DMS153 treated with DMSO at 0.1 percent for 48 hours (cell line): Measurements from ENCODE around the gene RAPGEF5.

Source experiments
- DNase-seq: peaks from one replicate; lab custom pipeline; 2025; ENCODE audit not compliant: unreplicated experiment; lab: John Stamatoyannopoulos, UW

The RAPGEF5 gene

GRCh38 chr7:22350466-22351328 lies 6.3 kb downstream of the RAPGEF5 start:
- peak; percentile 54 for DNase-seq

GRCh38 chr7:22348379-22348778 lies 8.6 kb downstream of the RAPGEF5 start:
- no peak for DNase-seq

- DNase-seq, result peak; percentile 75
These were observed 10.4 kb downstream of the RAPGEF5 start for GRCh38 chr7:22346383-22347107.

GRCh38 chr7:22344655-22345054 lies 12.3 kb downstream of the RAPGEF5 start:
- no peak for DNase-seq

GRCh38 chr7:22343612-22344011 lies 13.3 kb downstream of the RAPGEF5 start:
- no peak for DNase-seq

- DNase-seq, result no peak
These were observed 13.9 kb downstream of the RAPGEF5 start for GRCh38 chr7:22343071-22343470.

GRCh38 chr7:22339725-22340390 lies 17.1 kb downstream of the RAPGEF5 start:
- DNase-seq, result no peak

- DNase-seq, result no peak
These were observed 18.1 kb downstream of the RAPGEF5 start for GRCh38 chr7:22338877-22339276.

GRCh38 chr7:22338411-22338810 lies 18.5 kb downstream of the RAPGEF5 start:
- no peak for DNase-seq

- peak; percentile 74 for DNase-seq
These were observed 23.2 kb downstream of the RAPGEF5 start for GRCh38 chr7:22333680-22334141.

GRCh38 chr7:22332461-22332870 lies 24.5 kb downstream of the RAPGEF5 start:
- peak; percentile 64 for DNase-seq

- no peak for DNase-seq
These were observed 25.2 kb downstream of the RAPGEF5 start for GRCh38 chr7:22331704-22332103.

- DNase-seq, result no peak
These were observed 26.1 kb downstream of the RAPGEF5 start for GRCh38 chr7:22330903-22331302.

- no peak for DNase-seq
These were observed 27.0 kb downstream of the RAPGEF5 start for GRCh38 chr7:22329816-22330524.

- no peak for DNase-seq
These were observed 30.8 kb downstream of the RAPGEF5 start for GRCh38 chr7:22326181-22326580.

GRCh38 chr7:22325671-22326070 lies 31.3 kb downstream of the RAPGEF5 start:
- DNase-seq, result peak; percentile 53

- no peak for DNase-seq
These were observed 33.2 kb downstream of the RAPGEF5 start for GRCh38 chr7:22323714-22324113.

GRCh38 chr7:22320416-22320815 lies 36.5 kb downstream of the RAPGEF5 start:
- no peak for DNase-seq

GRCh38 chr7:22319424-22320403 lies 37.2 kb downstream of the RAPGEF5 start:
- peak; percentile 100 for DNase-seq

- DNase-seq, result no peak
These were observed 38.6 kb downstream of the RAPGEF5 start for GRCh38 chr7:22318376-22318775.
